H1 (cell line): ENCODE results near the gene GPT2. TPM values are rescaled to one million over a fixed set of nuclear protein-coding genes. Genes with fewer than 3 reads are reported as not detected.
A peak's percentile ranks its signal among the peaks of the same experiment; 100 is the strongest.

Experiments used
- CTCF ChIA-PET: fragments of 300-600 bp; sonication (Branson Sonifier 250); formaldehyde crosslinking; loops from one replicate; lab custom pipeline; 2021; ENCODE audit not compliant: partially characterized antibody; lab: Charles Lee
- POLR2A ChIA-PET: fragments of 300-600 bp; sonication (Branson Sonifier 250); formaldehyde crosslinking; loops from one replicate; lab custom pipeline; 2021; ENCODE audit warnings: inconsistent platforms; ENCODE audit not compliant: partially characterized antibody; lab: Charles Lee
- DNase-seq, 2 experiments: peaks; one replicate each; pipeline versions ENCODE4 v3.0.0 to v3.0.0-alpha.2; 2010 to 2022; ENCODE audit warnings: low spot score in 2 of 2, low read depth in 1 of 2, mixed read lengths in 1 of 2
- FAIRE-seq: peaks from 2 replicates; lab custom pipeline; 2011; peaks lifted over from hg19 to GRCh38; lab: Jason Lieb, UNC
- H2AFZ ChIP-seq: 2 replicates; pipeline ENCODE4 v1.8.1; 2012; ENCODE audit warnings: low read length, inconsistent platforms
- H2AK5ac ChIP-seq: 2 replicates; pipeline ENCODE4 v1.6.1; 2013; ENCODE audit warnings: low read depth, low read length
- H2BK120ac ChIP-seq: replicated peaks from 2 replicates; pipeline ENCODE3; 2013; ENCODE audit warnings: low read depth, low read length, inconsistent platforms
- H2BK12ac ChIP-seq: 2 replicates; pipeline ENCODE4 v1.6.1; 2013; ENCODE audit warnings: low read depth, low read length
- H2BK15ac ChIP-seq: 2 replicates; pipeline ENCODE4 v1.6.1; 2013; ENCODE audit warnings: low read length
- H2BK20ac ChIP-seq: 2 replicates; pipeline ENCODE4 v1.6.1; 2013; ENCODE audit warnings: low read length
- H2BK5ac ChIP-seq: 2 replicates; pipeline ENCODE4 v1.6.1; 2013; ENCODE audit warnings: low read depth, low read length
- H3K14ac ChIP-seq: 2 replicates; pipeline ENCODE4 v1.6.1; 2013; ENCODE audit warnings: inconsistent platforms; ENCODE audit not compliant: insufficient read length
- H3K18ac ChIP-seq: 2 replicates; pipeline ENCODE4 v1.6.1; 2013; ENCODE audit warnings: low read length; ENCODE audit errors: extremely low read depth
- H3K23ac ChIP-seq: 2 replicates; pipeline ENCODE4 v1.6.1; 2013; ENCODE audit warnings: inconsistent platforms; ENCODE audit not compliant: insufficient read length
- H3K23me2 ChIP-seq: 2 replicates; pipeline ENCODE4 v1.6.1; 2013; ENCODE audit warnings: low read depth, low read length
- H3K27ac ChIP-seq: 2 replicates; pipeline ENCODE4 v1.6.1; 2011; ENCODE audit warnings: low read depth, low read length, inconsistent platforms
- H3K27me3 ChIP-seq, 4 experiments: replicated peaks in 1 of 4; 1 replicate in 1 of 4; 2 replicates in 3 of 4; pipeline versions ENCODE4 v1.6.1 to v1.8.1; 2011 to 2013; ENCODE audit warnings: low read length in 3 of 4, mild to moderate bottlenecking in 3 of 4, inconsistent platforms in 2 of 4, mixed read lengths in 2 of 4, moderate library complexity in 1 of 4; ENCODE audit not compliant: control insufficient read depth in 3 of 4, insufficient read depth in 3 of 4; ENCODE audit errors: extremely low read depth in 1 of 4
- H3K36me3 ChIP-seq, 4 experiments: 2 replicates each; pipeline versions ENCODE4 v1.6.1 to v1.8.1; 2011 to 2013; ENCODE audit warnings: mild to moderate bottlenecking in 4 of 4, low read length in 3 of 4, moderate library complexity in 2 of 4, control low read depth in 1 of 4, inconsistent platforms in 1 of 4; ENCODE audit not compliant: insufficient read depth in 4 of 4, control insufficient read depth in 2 of 4
- H3K4ac ChIP-seq: replicated peaks from 2 replicates; pipeline ENCODE3; 2013; ENCODE audit warnings: low read length, low read depth, mixed read lengths, inconsistent platforms; ENCODE audit not compliant: insufficient read length
- H3K4me1 ChIP-seq, 4 experiments: replicated peaks in 1 of 4; 1 replicate in 1 of 4; 2 replicates in 3 of 4; pipeline versions ENCODE4 v1.6.1 to v1.8.1; 2011 to 2013; ENCODE audit warnings: low read length in 3 of 4, inconsistent platforms in 2 of 4, mixed read lengths in 1 of 4; ENCODE audit not compliant: insufficient read depth in 4 of 4, control insufficient read depth in 3 of 4
- H3K4me2 ChIP-seq, 2 experiments: 2 replicates each; pipeline versions ENCODE4 v1.6.1 to v1.8.1; 2011 to 2013; ENCODE audit warnings: low read depth in 2 of 2, low read length in 2 of 2, control low read depth in 1 of 2, inconsistent platforms in 1 of 2, mild to moderate bottlenecking in 1 of 2; ENCODE audit not compliant: insufficient read depth in 1 of 2
- H3K4me3 ChIP-seq, 4 experiments: fragments of 200-600, 300-600 bp in 1 of 4; sonication (generic), shearing (Covaris generic), sonication (Bioruptor Twin) in 1 of 4; 2 replicates each; pipeline versions ENCODE4 v1.5.1 to v1.8.1; 2011 to 2016; ENCODE audit warnings: low read length in 4 of 4, low read depth in 3 of 4, control low read depth in 2 of 4, inconsistent platforms in 2 of 4, mild to moderate bottlenecking in 2 of 4, mixed read lengths in 1 of 4, moderate library complexity in 1 of 4; ENCODE audit not compliant: insufficient read depth in 2 of 4; ENCODE audit errors: extremely low read depth in 1 of 4
- H3K56ac ChIP-seq: replicated peaks from 2 replicates; pipeline ENCODE3; 2013; ENCODE audit warnings: low read depth, mild to moderate bottlenecking, mixed read lengths, low read length, inconsistent platforms; ENCODE audit not compliant: insufficient read length
- H3K79me1 ChIP-seq: 2 replicates; pipeline ENCODE4 v1.6.1; 2013; ENCODE audit warnings: low read depth, low read length, control low read depth
- H3K79me2 ChIP-seq, 2 experiments: 2 replicates each; pipeline versions ENCODE4 v1.6.1 to v1.8.1; 2012 to 2013; ENCODE audit warnings: low read length in 2 of 2, mild to moderate bottlenecking in 2 of 2, inconsistent platforms in 1 of 2; ENCODE audit not compliant: insufficient read depth in 2 of 2, control insufficient read depth in 1 of 2
- H3K9ac ChIP-seq, 4 experiments: replicated peaks in 1 of 4; 1 replicate in 1 of 4; 2 replicates in 3 of 4; pipeline versions ENCODE4 v1.6.1 to v1.8.1; 2011 to 2013; ENCODE audit warnings: low read depth in 3 of 4, low read length in 3 of 4, control low read depth in 2 of 4, mild to moderate bottlenecking in 2 of 4, moderate library complexity in 2 of 4, inconsistent platforms in 1 of 4; ENCODE audit errors: extremely low read depth in 1 of 4
- H3K9me3 ChIP-seq, 2 experiments: 2 replicates each; pipeline versions ENCODE4 v1.6.1 to v1.8.1; 2012 to 2013; ENCODE audit warnings: mild to moderate bottlenecking in 2 of 2, moderate library complexity in 2 of 2, control low read depth in 1 of 2, inconsistent platforms in 1 of 2, low read depth in 1 of 2, low read length in 1 of 2, mixed read lengths in 1 of 2; ENCODE audit not compliant: insufficient read depth in 2 of 2
- H4K20me1 ChIP-seq, 2 experiments: replicated peaks in 1 of 2; 2 replicates each; pipeline versions ENCODE3 to v1.8.1; 2011 to 2013; ENCODE audit warnings: inconsistent platforms in 2 of 2, low read length in 2 of 2, mild to moderate bottlenecking in 1 of 2; ENCODE audit not compliant: insufficient read depth in 2 of 2, control insufficient read depth in 1 of 2
- H4K5ac ChIP-seq: 2 replicates; pipeline ENCODE4 v1.6.1; 2013; ENCODE audit warnings: low read length, low read depth, mixed read lengths, inconsistent platforms; ENCODE audit not compliant: insufficient read length
- H4K8ac ChIP-seq: 2 replicates; pipeline ENCODE4 v1.8.0; 2013; ENCODE audit warnings: mild to moderate bottlenecking, moderate library complexity, low read length, inconsistent platforms; ENCODE audit not compliant: insufficient read depth; ENCODE audit errors: extremely low read depth
- H4K91ac ChIP-seq: replicated peaks from 2 replicates; pipeline ENCODE3; 2013; ENCODE audit warnings: low read length, mixed read lengths, inconsistent platforms; ENCODE audit not compliant: insufficient read length
- HDAC2 ChIP-seq, 2 experiments: fragments of 300-600 bp in 1 of 2; sonication (generic) in 1 of 2; IDR thresholded peaks; 2 replicates each; pipeline ENCODE4 v1.6.1; 2011 to 2012; ENCODE audit warnings: low read depth in 2 of 2, low read length in 2 of 2, mild to moderate bottlenecking in 2 of 2, moderate library complexity in 2 of 2, borderline replicate concordance in 1 of 2, inconsistent platforms in 1 of 2
- HDAC6 ChIP-seq: IDR thresholded peaks from one replicate; pipeline ENCODE4 v1.7.1; 2012; ENCODE audit warnings: low read depth, mild to moderate bottlenecking, inconsistent platforms, low read length, moderate library complexity
- JUND ChIP-seq: IDR thresholded peaks from 2 replicates; pipeline ENCODE4 v1.6.1; 2011; ENCODE audit warnings: mild to moderate bottlenecking, improper control_type of control experiment, low read length
- KDM5A ChIP-seq: fragments of 200-600 bp; IDR thresholded peaks from 2 replicates; pipeline ENCODE4 v1.7.1; 2012; ENCODE audit warnings: mild to moderate bottlenecking, low read length, inconsistent platforms, mixed read lengths
- POLR2AphosphoS5 ChIP-seq: IDR thresholded peaks from 2 replicates; pipeline ENCODE4 v1.6.1; 2011; ENCODE audit warnings: low read depth, low read length
- POU5F1 ChIP-seq: IDR thresholded peaks from 2 replicates; pipeline ENCODE4 v1.6.1; 2011; ENCODE audit warnings: low read depth, mild to moderate bottlenecking, low read length, moderate library complexity
- RAD21 ChIP-seq, 2 experiments: IDR thresholded peaks in 1 of 2; conservative IDR thresholded peaks in 1 of 2; 2 replicates each; pipeline ENCODE4 v1.6.1; 2011; ENCODE audit warnings: low read depth in 2 of 2, low read length in 2 of 2, improper control_type of control experiment in 1 of 2, inconsistent platforms in 1 of 2, mild to moderate bottlenecking in 1 of 2, moderate library complexity in 1 of 2
- WGBS, 2 experiments: shearing (Covaris generic) in 1 of 2; methylation state at CpG; one replicate each; pipeline versions ENCODE4 v1.1.6 to v1.1.7; 2013 to 2015; ENCODE audit warnings: low lambda C conversion rate in 2 of 2, mixed read lengths in 2 of 2, inconsistent platforms in 1 of 2, low coverage in 1 of 2, missing lambda C conversion rate in 1 of 2; ENCODE audit not compliant: insufficient replicate concordance in 2 of 2, insufficient coverage in 1 of 2, insufficient read length in 1 of 2; ENCODE audit errors: extremely low coverage in 1 of 2, missing lambda C conversion rate in 1 of 2; 5-methylcytosine and 5-hydroxymethylcytosine counted together
- polyA plus RNA-seq, 7 experiments: library from polyadenylated mRNA; depleted of rRNA in 3 of 7; stranded (reverse) in 5 of 7; unstranded in 2 of 7; fragments of >200 nt in 5 of 7; fragments of 200-250 nt in 2 of 7; gene quantifications; 1 replicate in 5 of 7; 2 replicates in 1 of 7; 4 replicates in 1 of 7; pipeline versions ENCODE4 v1.2.1 to v1.2.3, GENCODE V29; 2011 to 2013; ENCODE audit warnings: missing spikeins in 2 of 7, mixed read lengths in 2 of 7
- total RNA-seq: library from RNA; stranded (reverse); fragmentation: NEBNext Ultra II Directional; extraction: Animal tissue kit (Norgen Biotek cat#: 25700); gene quantifications from 2 replicates; pipeline ENCODE4 v1.2.1, GENCODE V29; 2021
- TF ChIP-seq, protein P1 (sequence below), 3 experiments: IDR thresholded peaks; 1 replicate in 2 of 3; 2 replicates in 1 of 3; pipeline versions ENCODE4 v1.5.1 to v1.6.1; 2011; ENCODE audit warnings: low read length in 3 of 3, mild to moderate bottlenecking in 3 of 3, inconsistent platforms in 2 of 3, low read depth in 1 of 3, moderate library complexity in 1 of 3; ENCODE audit not compliant: insufficient read depth in 1 of 3; ENCODE audit errors: control extremely low read depth in 1 of 3

GPT2 gene
- total and polyA plus RNA-seq, 2 of the 8 experiments (the other 6 are each of a cell fraction or from before 2014, with no cell fraction given) = 71.6 to 94.1 TPM

DNA sequence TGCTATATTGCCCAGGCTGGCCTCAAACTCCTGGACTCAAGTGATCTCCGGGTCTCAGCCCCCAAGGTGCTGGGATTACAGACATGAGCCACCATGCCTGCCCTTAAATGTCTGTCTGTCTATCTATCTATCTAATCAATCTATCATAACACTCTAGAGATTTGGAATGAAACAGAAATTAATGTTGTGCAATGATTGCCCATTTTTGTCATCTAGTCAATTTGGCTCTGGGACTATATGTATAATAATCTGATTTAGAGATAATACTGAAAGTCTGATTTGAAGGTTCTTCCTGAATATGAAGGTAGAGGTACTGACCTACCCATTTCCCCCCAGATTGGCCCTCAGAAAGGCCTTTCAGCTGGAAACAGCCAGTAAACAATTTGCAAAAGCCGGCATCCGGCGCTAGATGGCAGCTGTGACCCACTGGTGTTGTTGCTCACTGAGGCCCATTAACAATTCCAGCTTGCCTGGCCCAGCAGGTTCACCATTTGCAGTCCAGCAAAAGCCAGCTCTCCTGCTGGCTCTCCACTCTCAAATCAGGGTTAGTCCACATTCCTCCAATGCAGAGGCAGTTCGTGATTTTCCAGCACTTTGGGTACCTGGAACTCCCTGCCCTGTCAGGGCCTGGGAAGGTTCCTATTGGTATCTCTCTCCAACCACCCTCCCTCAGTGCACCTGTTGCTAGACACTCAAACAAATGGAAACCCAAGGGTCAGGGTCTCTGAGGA is 30.3 kb upstream of the GPT2 start:
- peak; percentile 94 for FAIRE-seq
- Histone ChIP-seq H3K9me3 (no peaks in the 10 kb centered on the region), H4K5ac (no peak overlapping the region)
- TF ChIP-seq, protein P1, sequence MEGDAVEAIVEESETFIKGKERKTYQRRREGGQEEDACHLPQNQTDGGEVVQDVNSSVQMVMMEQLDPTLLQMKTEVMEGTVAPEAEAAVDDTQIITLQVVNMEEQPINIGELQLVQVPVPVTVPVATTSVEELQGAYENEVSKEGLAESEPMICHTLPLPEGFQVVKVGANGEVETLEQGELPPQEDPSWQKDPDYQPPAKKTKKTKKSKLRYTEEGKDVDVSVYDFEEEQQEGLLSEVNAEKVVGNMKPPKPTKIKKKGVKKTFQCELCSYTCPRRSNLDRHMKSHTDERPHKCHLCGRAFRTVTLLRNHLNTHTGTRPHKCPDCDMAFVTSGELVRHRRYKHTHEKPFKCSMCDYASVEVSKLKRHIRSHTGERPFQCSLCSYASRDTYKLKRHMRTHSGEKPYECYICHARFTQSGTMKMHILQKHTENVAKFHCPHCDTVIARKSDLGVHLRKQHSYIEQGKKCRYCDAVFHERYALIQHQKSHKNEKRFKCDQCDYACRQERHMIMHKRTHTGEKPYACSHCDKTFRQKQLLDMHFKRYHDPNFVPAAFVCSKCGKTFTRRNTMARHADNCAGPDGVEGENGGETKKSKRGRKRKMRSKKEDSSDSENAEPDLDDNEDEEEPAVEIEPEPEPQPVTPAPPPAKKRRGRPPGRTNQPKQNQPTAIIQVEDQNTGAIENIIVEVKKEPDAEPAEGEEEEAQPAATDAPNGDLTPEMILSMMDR (IDR thresholded peaks at IDR 0.05; ENCODE audit: control extremely low read depth in 1 of 3, insufficient read depth in 1 of 3, low read depth in 1 of 3, low read length in 3 of 3) = peak; percentile 79 to 96 (median 93)
- TF ChIP-seq POLR2AphosphoS5 (no peak), JUND (peak; percentile 34; the same call in 1 of the 2 replicates), HDAC6 (no peak), KDM5A (no peak), POU5F1 (no peak), HDAC2 (IDR thresholded peaks at IDR 0.05; ENCODE audit: borderline replicate concordance in 1 of 2, low read depth in 2 of 2, low read length in 2 of 2) (peak in 1 of 2 experiments; percentile 48; a peak in 1 of 4 replicates), RAD21 (IDR thresholded peaks at IDR 0.05 in 1 of 2, conservative IDR thresholded peaks at IDR 0.05 in 1 of 2; ENCODE audit: low read depth in 2 of 2, low read length in 2 of 2) (peak; percentile 99)

More for the DNA sequence above, 30.3 kb upstream of the GPT2 start:
- H3K4ac ChIP-seq = no peak overlapping the region
- H3K23me2 ChIP-seq = no peaks in the 10 kb centered on the region
- H2AK5ac ChIP-seq = no peak overlapping the region
- no peak overlapping the region for H3K23ac ChIP-seq
- no peaks in the 10 kb centered on the region for H3K79me1 ChIP-seq
- H2BK5ac ChIP-seq = no peak overlapping the region
- H4K91ac ChIP-seq = no peak overlapping the region
- ChIA-PET CTCF (interaction anchor here (0.7 to 5.2 kb wide), 31 partner anchors 9 to 1371 kb away, joined by 3 to 124 read pairs (median 6); partner anchors contain the start of gene GPT2), POLR2A (interaction anchor here (0.7 to 2.2 kb wide), 10 partner anchors 28 to 119 kb away, joined by 3 to 18 read pairs (median 6); partner anchors contain the start of gene GPT2)
- H3K27me3 ChIP-seq = no peaks in the 10 kb centered on the region
- DNase-seq = peak; percentile 70 to 87
- no peak overlapping the region for H3K56ac ChIP-seq
- H4K8ac ChIP-seq = no peak overlapping the region
- no peak overlapping the region for H2BK12ac ChIP-seq
- no peak overlapping the region for H3K14ac ChIP-seq
- no peaks in the 10 kb centered on the region; a peak in 1 of 4 replicates for H3K79me2 ChIP-seq
- H2BK15ac ChIP-seq = 0 out of 2 replicates have a peak overlapping the region, but pooled peaks have one; percentile 46
- 15% methylated on average over 5 of the region's 5 CpGs; no CpG with 5 or more reads in 1 of the 2 experiments for WGBS, 2 experiments
- H2BK120ac ChIP-seq = no peak overlapping the region
- H4K20me1 ChIP-seq = no peaks in the 10 kb centered on the region
- H3K4me1 ChIP-seq = peaks cover 0 to 4% (median 0%) of the 10 kb centered on the region in 4 experiments; a peak in 4 of 7 replicates
- no peak overlapping the region for H3K9ac ChIP-seq
- H3K18ac ChIP-seq = no peak overlapping the region
- H3K27ac ChIP-seq = no peak overlapping the region
- peak overlapping the region; percentile 89; the same call in 1 of the 2 replicates for H2AFZ ChIP-seq
- no peak overlapping the region for H2BK20ac ChIP-seq
- H3K4me3 ChIP-seq = no peak overlapping the region
- no peaks in the 10 kb centered on the region for H3K36me3 ChIP-seq
- H3K4me2 ChIP-seq = peak overlapping the region in 1 of 2 experiments; percentile 30; a peak in 2 of 4 replicates
